ENCODE data around the gene ADGRF1.
"Not testable (repeated sequence)": the region's sequence is repeated elsewhere in the genome, so short reads cannot be mapped to it uniquely, and the experiment has no call there.

ADGRF1 gene

GRCh38 chr6:47061309-47062300 lies 19.5 kb upstream of the ADGRF1 start:
- no peak for DNase-seq

GRCh38 chr6:47059216-47059885 lies 17.2 kb upstream of the ADGRF1 start:
- DNase-seq: no peak

- DNase-seq: no peak
Measured at GRCh38 chr6:47057830-47058540, 15.9 kb upstream of the ADGRF1 start.

GRCh38 chr6:47056832-47057231 lies 14.7 kb upstream of the ADGRF1 start:
- no peak for DNase-seq

GRCh38 chr6:47054302-47054701 lies 12.2 kb upstream of the ADGRF1 start:
- not testable (repeated sequence) for DNase-seq

GRCh38 chr6:47048638-47049037 lies 6.5 kb upstream of the ADGRF1 start:
- no peak for DNase-seq

- DNase-seq: peak; percentile 46
Measured at GRCh38 chr6:47047479-47048407, 5.6 kb upstream of the ADGRF1 start.

GRCh38 chr6:47047097-47047478 lies 5.0 kb upstream of the ADGRF1 start:
- DNase-seq: no peak

GRCh38 chr6:47044397-47044796 lies 2.3 kb upstream of the ADGRF1 start:
- no peak for DNase-seq

- no peak for DNase-seq
Measured at GRCh38 chr6:47043286-47043685, 1.2 kb upstream of the ADGRF1 start.

- DNase-seq: no peak
Measured at GRCh38 chr6:47041741-47042140, 391 bp downstream of the ADGRF1 start.

GRCh38 chr6:47034926-47035325 lies 7.2 kb downstream of the ADGRF1 start:
- DNase-seq: no peak

GRCh38 chr6:47034421-47034820 lies 7.7 kb downstream of the ADGRF1 start:
- DNase-seq: no peak

- no peak for DNase-seq
Measured at GRCh38 chr6:47032974-47033765, 9.0 kb downstream of the ADGRF1 start.

- no peak for DNase-seq
Measured at GRCh38 chr6:47031656-47032055, 10.5 kb downstream of the ADGRF1 start.

GRCh38 chr6:47029865-47030561 lies 12.1 kb downstream of the ADGRF1 start:
- no peak for DNase-seq

- no peak for DNase-seq
Measured at GRCh38 chr6:47028835-47029360, 13.2 kb downstream of the ADGRF1 start.

GRCh38 chr6:47027315-47027714 lies 14.8 kb downstream of the ADGRF1 start:
- DNase-seq: no peak

- DNase-seq: no peak
Measured at GRCh38 chr6:47026679-47027078, 15.5 kb downstream of the ADGRF1 start.

GRCh38 chr6:47023573-47023972 lies 18.6 kb downstream of the ADGRF1 start:
- no peak for DNase-seq

GRCh38 chr6:47022191-47022590 lies 19.9 kb downstream of the ADGRF1 start:
- no peak for DNase-seq
